HepG2 (cell line): ENCODE measurements around the gene SNAPC3. TPM values are rescaled to one million over a fixed set of nuclear protein-coding genes. Genes with fewer than 3 reads are reported as not detected.

Experiments
- GTF2F1 ChIP-seq: fragments of 150-350 bp; IDR thresholded peaks from 2 replicates; pipeline ENCODE4 v1.6.1; 2014; ENCODE audit warnings: low read length
- KDM1A ChIP-seq: IDR thresholded peaks from 2 replicates; pipeline ENCODE4 v1.6.1; 2016; ENCODE audit warnings: missing compliant biosample characterization
- MAFF ChIP-seq: IDR thresholded peaks from 2 replicates; pipeline ENCODE4 v1.6.1; 2011; ENCODE audit warnings: low read depth, low read length, improper control_type of control experiment
- THRA ChIP-seq: sonication (generic); formaldehyde crosslinking; IDR thresholded peaks from 2 replicates; pipeline ENCODE4 v1.4.0; 2020; ENCODE audit warnings: missing genetic modification reagents, borderline replicate concordance
- ZFP41 ChIP-seq: sonication (generic); formaldehyde crosslinking; IDR thresholded peaks from 2 replicates; pipeline ENCODE4 v1.4.0; 2020; ENCODE audit warnings: mild to moderate bottlenecking, missing genetic modification reagents, borderline replicate concordance
- ZNF782 ChIP-seq: sonication (generic); formaldehyde crosslinking; IDR thresholded peaks from 2 replicates; pipeline ENCODE4 v1.4.0; 2020; ENCODE audit warnings: missing genetic modification reagents, mild to moderate bottlenecking, borderline replicate concordance
- ZNF790 ChIP-seq: sonication (generic); formaldehyde crosslinking; IDR thresholded peaks from 2 replicates; pipeline ENCODE4 v1.8.0; 2022; ENCODE audit warnings: missing genetic modification reagents, mild to moderate bottlenecking, borderline replicate concordance
- ZSCAN5A ChIP-seq: sonication (generic); formaldehyde crosslinking; IDR thresholded peaks from 2 replicates; pipeline ENCODE4 v1.8.0; 2022; ENCODE audit warnings: mild to moderate bottlenecking, missing genetic modification reagents, borderline replicate concordance
- polyA plus RNA-seq, 8 experiments: library from polyadenylated mRNA; depleted of rRNA in 3 of 8; stranded (reverse) in 7 of 8; unstranded in 1 of 8; fragments of >200 nt; fragmentation: Illumina TruSeq in 4 of 8; extraction: Trizol in 4 of 8; gene quantifications; 2 replicates each; pipeline versions ENCODE4 v1.2.1 to v1.2.3, GENCODE V29; 2011 to 2016; ENCODE audit warnings: low read depth in 4 of 8, missing spikeins in 1 of 8, mixed read lengths in 1 of 8; ENCODE audit not compliant: insufficient read depth in 1 of 8
- total RNA-seq, 5 experiments: library from RNA; depleted of rRNA; stranded (reverse); fragments of >200 nt; fragmentation: Illumina TruSeq; extraction: Trizol; gene quantifications; 2 replicates each; pipeline ENCODE4 v1.2.3, GENCODE V29; 2016; ENCODE audit warnings: low read depth in 1 of 5
- TF ChIP-seq, protein P1 (sequence below): sonication (generic); formaldehyde crosslinking; IDR thresholded peaks from 2 replicates; pipeline ENCODE4 v1.4.0; 2020; ENCODE audit warnings: missing genetic modification reagents
- TF ChIP-seq, protein P2 (sequence below), 2 experiments: fragments of 450-650 bp in 1 of 2; sonication (generic) in 1 of 2; formaldehyde crosslinking in 1 of 2; IDR thresholded peaks; 2 replicates each; pipeline versions ENCODE4 v1.6.1 to v1.8.0; 2016 to 2022; ENCODE audit warnings: antibody characterized with exemption in 1 of 2, mild to moderate bottlenecking in 1 of 2, missing genetic modification reagents in 1 of 2

SNAPC3 gene
- total and polyA plus RNA-seq, 2 of the 13 experiments (the other 11 are each of a cell fraction or from before 2014, with no cell fraction given): 25.6 to 26.0 TPM

- TF ChIP-seq, protein P1, sequence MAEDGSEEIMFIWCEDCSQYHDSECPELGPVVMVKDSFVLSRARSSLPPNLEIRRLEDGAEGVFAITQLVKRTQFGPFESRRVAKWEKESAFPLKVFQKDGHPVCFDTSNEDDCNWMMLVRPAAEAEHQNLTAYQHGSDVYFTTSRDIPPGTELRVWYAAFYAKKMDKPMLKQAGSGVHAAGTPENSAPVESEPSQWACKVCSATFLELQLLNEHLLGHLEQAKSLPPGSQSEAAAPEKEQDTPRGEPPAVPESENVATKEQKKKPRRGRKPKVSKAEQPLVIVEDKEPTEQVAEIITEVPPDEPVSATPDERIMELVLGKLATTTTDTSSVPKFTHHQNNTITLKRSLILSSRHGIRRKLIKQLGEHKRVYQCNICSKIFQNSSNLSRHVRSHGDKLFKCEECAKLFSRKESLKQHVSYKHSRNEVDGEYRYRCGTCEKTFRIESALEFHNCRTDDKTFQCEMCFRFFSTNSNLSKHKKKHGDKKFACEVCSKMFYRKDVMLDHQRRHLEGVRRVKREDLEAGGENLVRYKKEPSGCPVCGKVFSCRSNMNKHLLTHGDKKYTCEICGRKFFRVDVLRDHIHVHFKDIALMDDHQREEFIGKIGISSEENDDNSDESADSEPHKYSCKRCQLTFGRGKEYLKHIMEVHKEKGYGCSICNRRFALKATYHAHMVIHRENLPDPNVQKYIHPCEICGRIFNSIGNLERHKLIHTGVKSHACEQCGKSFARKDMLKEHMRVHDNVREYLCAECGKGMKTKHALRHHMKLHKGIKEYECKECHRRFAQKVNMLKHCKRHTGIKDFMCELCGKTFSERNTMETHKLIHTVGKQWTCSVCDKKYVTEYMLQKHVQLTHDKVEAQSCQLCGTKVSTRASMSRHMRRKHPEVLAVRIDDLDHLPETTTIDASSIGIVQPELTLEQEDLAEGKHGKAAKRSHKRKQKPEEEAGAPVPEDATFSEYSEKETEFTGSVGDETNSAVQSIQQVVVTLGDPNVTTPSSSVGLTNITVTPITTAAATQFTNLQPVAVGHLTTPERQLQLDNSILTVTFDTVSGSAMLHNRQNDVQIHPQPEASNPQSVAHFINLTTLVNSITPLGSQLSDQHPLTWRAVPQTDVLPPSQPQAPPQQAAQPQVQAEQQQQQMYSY (CRISPR knock-in tag): peak; percentile 56; the same call in 1 of the 2 replicates
- TF ChIP-seq MAFF: no peak
- no peak for TF ChIP-seq ZFP41 (CRISPR knock-in tag)
- TF ChIP-seq ZNF790: 0 out of 2 replicates have a peak, but pooled peaks have one; percentile 73
- TF ChIP-seq, protein P2, sequence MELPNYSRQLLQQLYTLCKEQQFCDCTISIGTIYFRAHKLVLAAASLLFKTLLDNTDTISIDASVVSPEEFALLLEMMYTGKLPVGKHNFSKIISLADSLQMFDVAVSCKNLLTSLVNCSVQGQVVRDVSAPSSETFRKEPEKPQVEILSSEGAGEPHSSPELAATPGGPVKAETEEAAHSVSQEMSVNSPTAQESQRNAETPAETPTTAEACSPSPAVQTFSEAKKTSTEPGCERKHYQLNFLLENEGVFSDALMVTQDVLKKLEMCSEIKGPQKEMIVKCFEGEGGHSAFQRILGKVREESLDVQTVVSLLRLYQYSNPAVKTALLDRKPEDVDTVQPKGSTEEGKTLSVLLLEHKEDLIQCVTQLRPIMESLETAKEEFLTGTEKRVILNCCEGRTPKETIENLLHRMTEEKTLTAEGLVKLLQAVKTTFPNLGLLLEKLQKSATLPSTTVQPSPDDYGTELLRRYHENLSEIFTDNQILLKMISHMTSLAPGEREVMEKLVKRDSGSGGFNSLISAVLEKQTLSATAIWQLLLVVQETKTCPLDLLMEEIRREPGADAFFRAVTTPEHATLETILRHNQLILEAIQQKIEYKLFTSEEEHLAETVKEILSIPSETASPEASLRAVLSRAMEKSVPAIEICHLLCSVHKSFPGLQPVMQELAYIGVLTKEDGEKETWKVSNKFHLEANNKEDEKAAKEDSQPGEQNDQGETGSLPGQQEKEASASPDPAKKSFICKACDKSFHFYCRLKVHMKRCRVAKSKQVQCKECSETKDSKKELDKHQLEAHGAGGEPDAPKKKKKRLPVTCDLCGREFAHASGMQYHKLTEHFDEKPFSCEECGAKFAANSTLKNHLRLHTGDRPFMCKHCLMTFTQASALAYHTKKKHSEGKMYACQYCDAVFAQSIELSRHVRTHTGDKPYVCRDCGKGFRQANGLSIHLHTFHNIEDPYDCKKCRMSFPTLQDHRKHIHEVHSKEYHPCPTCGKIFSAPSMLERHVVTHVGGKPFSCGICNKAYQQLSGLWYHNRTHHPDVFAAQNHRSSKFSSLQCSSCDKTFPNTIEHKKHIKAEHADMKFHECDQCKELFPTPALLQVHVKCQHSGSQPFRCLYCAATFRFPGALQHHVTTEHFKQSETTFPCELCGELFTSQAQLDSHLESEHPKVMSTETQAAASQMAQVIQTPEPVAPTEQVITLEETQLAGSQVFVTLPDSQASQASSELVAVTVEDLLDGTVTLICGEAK (IDR thresholded peaks at IDR 0.05): no peak
- TF ChIP-seq, protein P2 (CRISPR knock-in tag; IDR thresholded peaks at IDR 0.05): peak; percentile 73
- no peak for TF ChIP-seq GTF2F1
- no peak for TF ChIP-seq ZSCAN5A (CRISPR knock-in tag)
- TF ChIP-seq THRA (CRISPR knock-in tag): peak; percentile 67; the same call in 1 of the 2 replicates
- no peak; the same call in 1 of the 2 replicates for TF ChIP-seq ZNF782 (CRISPR knock-in tag)
- TF ChIP-seq KDM1A: no peak; the same call in 1 of the 2 replicates
Measured at GRCh38 chr9:15422372-15423230, at the start of gene SNAPC3 (continued).
